ENCODE measurements around the gene LRIG1. TPM values are rescaled to one million over a fixed set of nuclear protein-coding genes. Genes with fewer than 3 reads are reported as not detected.

The LRIG1 gene
- total RNA-seq = 10.9 TPM

DNA sequence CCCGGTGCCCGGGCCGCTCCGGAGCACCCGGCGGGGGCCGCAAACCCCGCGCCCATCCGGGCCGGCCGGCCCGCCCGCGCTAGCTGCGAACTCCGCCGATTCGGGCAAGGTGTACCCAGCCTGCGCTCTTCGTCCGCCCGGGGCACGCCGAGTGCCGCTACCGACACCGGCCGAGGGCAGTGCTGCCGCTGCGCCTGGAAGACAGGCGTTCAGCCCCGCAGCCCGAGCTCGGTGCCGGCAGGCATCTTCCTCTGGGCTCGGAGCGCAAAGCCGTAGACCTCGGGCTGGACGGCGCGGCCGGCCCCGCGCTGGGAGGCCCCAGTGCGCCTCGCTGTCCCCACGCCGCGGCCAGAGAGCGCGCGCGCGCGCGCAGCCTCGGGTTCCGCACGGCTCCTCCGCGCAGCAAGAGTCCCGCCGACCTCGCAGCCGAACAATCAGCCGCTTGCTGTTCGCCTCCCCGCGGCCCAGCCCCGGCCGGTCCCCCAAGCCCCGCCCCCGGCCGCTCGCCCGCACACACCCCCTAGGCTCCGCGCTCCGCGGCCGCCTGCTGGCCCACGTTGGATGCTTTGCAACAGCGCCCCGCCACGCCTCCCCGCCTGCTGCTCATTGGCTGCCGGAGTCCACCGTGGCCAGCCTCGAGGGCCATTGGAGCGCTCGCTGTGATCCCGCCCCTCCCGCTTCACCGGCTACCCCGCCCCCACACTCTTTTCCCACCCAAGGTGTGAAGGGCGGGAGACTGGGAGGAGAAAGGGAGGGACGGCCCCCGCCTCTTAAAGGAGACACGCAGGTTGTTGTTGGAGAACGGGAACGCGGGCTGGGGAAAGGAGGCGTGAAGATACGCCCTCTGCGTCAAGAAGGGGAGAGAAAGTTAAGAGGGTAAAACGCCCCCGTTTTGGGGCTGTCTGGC, at the start of gene LRIG1:
Gene LRIG1 (minus strand): TSS at position 447 of the 907 bp plus-strand sequence. CDS start 615 bp downstream, outside the sequence.
- peak; percentile 100 for ATAC-seq

- no peak for ATAC-seq
Observed at GRCh38 chr3:66544619-66545429, 44.0 kb upstream of the LRIG1 start.

DNA sequence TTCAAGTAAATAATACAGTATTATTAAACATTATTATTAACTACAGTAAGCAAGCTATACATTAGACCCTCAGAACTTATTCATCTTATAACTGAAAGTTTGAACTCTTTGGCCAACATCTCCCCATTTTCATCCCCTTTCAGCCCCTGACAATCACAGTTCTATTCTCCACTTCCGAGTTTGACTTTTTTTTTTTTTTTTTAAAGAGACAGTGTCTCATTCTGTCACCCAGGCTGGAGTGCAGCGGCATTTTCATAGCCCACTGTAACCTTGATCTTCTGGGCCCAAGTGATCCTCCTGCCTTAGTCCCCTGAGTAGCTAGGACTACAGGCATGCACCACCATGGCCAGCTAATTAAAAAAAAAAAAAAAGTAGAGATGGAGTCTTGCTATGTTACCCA, 41.3 kb upstream of the LRIG1 start:
- ATAC-seq = no peak

GRCh38 chr3:66539466-66539989, 38.7 kb upstream of the LRIG1 start:
- ATAC-seq = no peak

GRCh38 chr3:66538390-66538789, 37.6 kb upstream of the LRIG1 start:
- ATAC-seq = no peak

DNA sequence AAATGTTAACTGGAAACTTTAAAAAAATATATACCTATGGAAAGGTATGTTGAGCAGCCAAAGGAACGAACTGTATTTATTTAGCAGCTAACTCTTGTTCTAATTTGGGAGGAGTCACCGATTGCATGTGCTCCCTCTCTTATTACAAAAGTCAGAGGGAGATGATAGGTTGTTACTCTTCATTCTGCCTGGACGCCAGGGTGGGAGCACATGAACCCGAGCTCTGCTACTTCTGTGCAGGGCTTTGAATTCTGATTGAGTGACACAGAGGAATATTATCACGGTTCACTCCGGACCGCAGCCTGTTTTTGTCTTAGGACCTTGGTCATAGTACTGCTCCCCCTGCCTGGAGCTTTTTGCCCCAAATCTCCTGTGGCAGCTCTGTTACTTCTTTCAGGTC, 36.9 kb upstream of the LRIG1 start:
- ATAC-seq = no peak

GRCh38 chr3:66536791-66537190, 36.0 kb upstream of the LRIG1 start:
- ATAC-seq = no peak

DNA sequence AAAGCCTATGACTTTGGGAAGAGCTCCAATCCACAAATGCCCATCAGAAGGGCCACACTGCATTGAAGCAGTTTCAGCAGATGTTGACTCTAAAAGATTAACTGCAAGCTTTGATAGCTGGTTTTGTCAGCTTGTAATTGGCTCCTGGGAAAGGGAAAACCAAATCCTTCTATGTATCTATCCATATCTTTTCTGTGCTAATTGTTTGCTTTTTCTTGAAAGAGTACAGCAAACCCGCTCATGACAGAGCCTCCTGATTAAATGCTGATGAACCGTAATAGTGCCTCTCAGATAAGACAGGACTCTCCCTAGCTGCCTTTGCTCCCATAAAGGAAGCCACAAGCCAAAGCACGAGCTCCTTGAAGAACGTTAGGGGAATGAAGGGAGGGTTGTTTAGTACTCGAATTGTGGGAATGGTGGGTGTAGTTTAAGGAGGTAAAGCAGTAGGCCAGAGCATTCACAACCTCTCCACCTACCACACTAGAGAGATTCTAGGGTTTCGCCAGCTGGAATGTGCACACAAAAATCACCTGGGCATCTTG, 33.6 kb upstream of the LRIG1 start:
- no peak for ATAC-seq

GRCh38 chr3:66532613-66533012, 31.8 kb upstream of the LRIG1 start:
- no peak for ATAC-seq

- ATAC-seq = no peak
Observed at GRCh38 chr3:66532160-66532587, 31.4 kb upstream of the LRIG1 start.

GRCh38 chr3:66531256-66531655, 30.4 kb upstream of the LRIG1 start:
- no peak for ATAC-seq

- ATAC-seq = no peak
Observed at GRCh38 chr3:66527246-66527645, 26.4 kb upstream of the LRIG1 start.

DNA sequence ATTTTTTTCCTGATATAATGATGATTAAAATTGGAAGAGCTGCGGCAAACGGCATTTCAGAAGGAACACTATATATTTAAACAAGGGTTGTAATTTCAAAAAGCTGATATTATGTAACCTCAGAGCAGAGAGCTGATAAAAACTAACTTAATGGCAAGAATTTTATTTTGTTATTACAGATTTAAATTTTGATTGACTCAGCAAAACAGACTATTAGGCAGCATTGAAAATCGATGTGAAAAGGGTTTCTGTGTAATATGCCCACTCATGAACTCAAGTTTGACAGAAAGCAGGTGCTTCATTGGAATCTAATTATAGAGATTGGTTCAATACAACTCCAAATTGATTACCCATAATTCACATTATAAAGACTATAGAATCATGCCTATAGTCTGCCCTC, 24.9 kb upstream of the LRIG1 start:
- ATAC-seq = no peak

GRCh38 chr3:66520724-66521123, 19.9 kb upstream of the LRIG1 start:
- ATAC-seq = no peak

GRCh38 chr3:66518644-66519043, 17.8 kb upstream of the LRIG1 start:
- no peak for ATAC-seq

DNA sequence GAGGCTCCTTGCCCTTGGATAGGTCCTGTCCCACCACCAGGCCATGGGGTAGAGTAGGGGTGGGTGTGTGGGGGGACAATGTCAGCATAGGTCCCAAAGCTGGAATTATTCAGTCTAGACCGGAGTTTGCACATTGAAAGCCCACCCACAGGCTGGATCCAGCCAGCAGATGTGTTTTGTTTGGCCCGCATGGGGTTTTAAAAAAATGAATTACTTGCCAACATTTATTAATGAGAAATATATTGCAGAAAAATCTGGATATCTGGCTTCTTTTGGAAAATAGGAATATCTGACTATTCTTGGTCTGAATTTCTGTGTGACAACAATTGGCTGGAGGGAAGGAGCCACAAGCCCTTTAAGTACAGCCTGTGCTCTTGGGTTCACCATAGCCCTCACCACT, 17.3 kb upstream of the LRIG1 start:
- no peak for ATAC-seq

DNA sequence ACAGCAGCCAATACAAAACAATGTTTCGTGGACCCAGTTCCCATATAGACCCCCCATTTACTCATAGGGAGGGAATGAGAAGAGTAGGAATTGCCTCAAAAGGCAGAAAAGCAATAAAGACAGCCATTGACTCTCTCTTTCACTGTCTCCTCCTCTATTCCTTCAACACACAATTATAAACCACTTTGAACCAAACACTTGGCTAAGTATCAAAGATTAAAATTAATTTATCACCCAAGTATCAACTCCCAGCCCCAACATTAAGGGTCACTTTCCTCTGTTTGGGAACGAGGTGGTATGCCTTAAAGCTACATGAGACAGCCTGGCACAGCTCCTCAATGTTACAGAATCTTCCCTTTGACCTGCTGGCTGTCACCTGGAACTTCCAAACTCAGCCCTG, 16.4 kb upstream of the LRIG1 start:
- ATAC-seq = no peak

DNA sequence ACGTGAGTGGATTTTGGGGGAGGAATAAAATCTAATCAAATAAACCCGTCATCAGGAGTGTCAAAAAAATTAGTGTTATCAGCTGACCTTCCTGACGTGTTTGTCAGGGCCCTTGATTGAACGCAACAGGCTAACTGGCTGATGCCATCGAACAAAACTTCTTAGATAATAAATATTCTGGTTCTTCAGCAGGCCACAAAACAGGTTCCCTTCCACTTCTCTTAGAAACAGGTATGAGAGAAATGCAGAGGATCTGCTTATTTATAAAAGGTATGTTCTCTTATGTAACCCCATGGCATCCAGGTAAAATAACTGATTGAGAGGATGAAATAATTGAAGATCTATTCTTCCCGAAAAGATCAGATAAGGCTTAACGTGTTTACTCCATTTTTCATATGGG, 7.6 kb upstream of the LRIG1 start:
- no peak for ATAC-seq

- ATAC-seq = no peak
Observed at GRCh38 chr3:66507423-66508260, 6.8 kb upstream of the LRIG1 start.

DNA sequence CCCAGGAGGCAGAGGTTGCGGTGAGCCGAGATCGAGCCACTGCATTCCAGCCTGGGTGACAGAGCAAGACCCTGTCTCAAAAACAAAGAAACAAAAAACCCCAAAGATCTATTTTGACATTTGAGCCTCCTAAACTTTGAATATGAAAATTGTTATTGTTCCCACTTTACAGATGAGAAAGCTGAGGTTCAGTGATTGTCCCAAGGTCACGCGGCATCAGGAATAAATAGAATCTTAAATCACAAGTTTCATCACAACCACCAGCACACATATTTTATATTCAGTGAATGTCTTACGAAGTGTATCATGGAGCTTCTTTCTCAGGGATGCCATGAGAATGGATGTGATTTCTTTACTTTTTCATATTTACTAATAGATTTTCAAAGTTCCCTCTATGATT, 5.3 kb upstream of the LRIG1 start:
- no peak for ATAC-seq

DNA sequence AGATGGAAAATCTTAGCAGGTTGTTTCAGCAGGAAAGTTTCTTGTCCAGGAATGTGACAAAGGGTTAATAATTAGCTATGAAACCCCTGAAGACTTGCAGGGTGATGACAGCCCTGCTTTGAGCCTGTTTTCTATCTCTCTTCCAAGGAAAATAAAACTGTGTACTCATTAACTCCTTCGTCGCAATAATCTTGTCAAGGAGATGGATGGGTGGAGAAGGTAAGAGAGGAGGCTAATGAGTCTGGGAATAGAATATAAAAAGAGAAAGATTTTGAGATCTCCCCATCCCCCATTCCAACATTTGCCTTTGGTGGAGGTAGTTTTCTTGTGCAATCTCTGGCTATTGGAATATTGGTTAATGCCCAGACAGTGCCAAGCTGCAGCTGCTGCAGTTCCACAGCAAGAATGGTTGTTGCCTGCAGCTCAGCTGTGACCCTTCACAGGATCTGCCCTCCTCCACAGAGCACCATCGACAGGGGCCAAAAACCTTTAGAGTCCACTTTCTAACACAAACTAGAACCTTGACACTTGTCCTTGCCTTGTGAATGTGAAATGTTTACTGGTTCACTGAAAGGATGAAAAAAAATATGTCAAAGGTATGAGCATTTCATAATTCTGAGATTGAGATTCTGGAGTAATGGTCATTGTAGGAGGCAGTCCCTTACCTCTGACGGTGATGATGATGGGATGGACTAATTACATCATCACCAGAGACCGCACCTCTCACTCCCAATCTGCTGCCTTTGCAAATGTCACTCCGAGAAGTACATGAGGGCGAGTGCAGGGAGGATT, 4.2 kb upstream of the LRIG1 start:
- no peak for ATAC-seq
